Retinal pigment epithelial cell (primary cell): ENCODE results near the gene SEC14L5.

ENCODE experiments used
- DNase-seq: peaks from one replicate; pipeline ENCODE4 v3.0.0-alpha.2; 2010; ENCODE audit warnings: low read depth
- H3K4me3 ChIP-seq: 2 replicates; pipeline ENCODE4 v1.5.1; 2011; ENCODE audit warnings: mild to moderate bottlenecking, low read length, control low read depth, moderate library complexity
- TF ChIP-seq, protein P1 (sequence below): conservative IDR thresholded peaks from 2 replicates; pipeline ENCODE4 v1.5.1; 2011; ENCODE audit warnings: low read depth, low read length, control low read depth, inconsistent platforms

Gene SEC14L5

DNA sequence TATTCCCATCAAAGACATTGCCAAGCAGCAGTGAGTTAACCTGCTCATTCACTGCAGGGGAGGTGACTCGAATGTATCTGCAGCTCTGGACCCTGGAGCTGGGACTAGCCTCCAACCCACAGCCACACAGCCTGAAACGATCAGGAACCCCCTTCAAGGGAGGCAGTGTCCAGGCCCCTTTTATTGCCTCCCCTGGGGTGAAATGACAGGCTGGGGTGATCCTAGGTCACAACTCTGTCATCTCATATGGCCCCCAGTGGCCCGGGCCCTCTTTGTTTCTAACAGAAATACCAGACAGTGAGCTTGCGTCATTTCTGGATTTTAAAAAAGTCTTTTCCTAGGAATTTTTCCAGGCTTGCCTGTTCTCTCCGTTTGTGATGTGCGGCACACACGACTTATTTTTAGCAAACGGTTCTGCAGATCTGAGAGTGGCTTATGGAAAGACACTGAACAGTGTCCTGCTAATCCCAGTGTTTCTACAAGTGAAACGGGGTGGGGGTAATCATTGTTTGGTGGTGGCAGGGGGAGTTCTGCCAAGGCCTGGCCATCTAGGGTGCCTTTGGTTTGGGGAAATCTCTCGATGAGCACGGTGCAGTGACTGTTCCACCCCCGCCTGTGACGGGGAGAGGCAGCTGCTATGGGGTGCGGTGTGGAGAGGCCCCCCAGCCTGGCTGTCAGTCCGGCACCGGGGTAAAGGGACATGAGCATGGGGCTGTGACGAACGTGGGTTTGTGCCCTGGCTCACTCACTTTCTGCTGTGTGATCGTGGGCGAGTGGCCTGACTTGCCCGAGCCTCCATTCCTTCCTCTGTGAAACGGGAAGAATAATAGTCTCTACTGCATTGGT is 48.4 kb downstream of the SEC14L5 start:
- DNase-seq: no peak
- H3K4me3 ChIP-seq: no peak overlapping the region
- TF ChIP-seq, protein P1, sequence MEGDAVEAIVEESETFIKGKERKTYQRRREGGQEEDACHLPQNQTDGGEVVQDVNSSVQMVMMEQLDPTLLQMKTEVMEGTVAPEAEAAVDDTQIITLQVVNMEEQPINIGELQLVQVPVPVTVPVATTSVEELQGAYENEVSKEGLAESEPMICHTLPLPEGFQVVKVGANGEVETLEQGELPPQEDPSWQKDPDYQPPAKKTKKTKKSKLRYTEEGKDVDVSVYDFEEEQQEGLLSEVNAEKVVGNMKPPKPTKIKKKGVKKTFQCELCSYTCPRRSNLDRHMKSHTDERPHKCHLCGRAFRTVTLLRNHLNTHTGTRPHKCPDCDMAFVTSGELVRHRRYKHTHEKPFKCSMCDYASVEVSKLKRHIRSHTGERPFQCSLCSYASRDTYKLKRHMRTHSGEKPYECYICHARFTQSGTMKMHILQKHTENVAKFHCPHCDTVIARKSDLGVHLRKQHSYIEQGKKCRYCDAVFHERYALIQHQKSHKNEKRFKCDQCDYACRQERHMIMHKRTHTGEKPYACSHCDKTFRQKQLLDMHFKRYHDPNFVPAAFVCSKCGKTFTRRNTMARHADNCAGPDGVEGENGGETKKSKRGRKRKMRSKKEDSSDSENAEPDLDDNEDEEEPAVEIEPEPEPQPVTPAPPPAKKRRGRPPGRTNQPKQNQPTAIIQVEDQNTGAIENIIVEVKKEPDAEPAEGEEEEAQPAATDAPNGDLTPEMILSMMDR: no peak

DNA sequence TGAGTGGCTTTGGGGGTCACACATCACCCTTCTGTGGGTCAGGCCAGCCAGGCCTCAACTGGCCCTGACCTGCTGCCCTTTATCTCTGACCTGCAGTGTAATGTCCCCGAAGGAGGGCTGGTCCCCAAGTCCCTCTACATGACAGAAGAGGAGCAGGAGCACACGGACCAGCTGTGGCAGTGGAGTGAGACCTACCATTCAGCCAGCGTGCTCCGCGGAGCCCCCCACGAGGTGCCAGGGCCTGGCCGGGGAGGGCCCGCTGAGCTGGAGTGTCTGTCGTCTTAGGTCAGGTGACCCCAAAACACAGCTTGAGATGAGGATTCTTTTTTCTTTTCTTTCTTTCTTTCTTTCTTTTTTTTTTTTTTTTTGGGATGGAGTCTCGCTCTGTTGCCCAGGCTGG is 49.1 kb downstream of the SEC14L5 start:
- TF ChIP-seq, protein P1: no peak
- no peak for DNase-seq
- H3K4me3 ChIP-seq: no peak overlapping the region

DNA sequence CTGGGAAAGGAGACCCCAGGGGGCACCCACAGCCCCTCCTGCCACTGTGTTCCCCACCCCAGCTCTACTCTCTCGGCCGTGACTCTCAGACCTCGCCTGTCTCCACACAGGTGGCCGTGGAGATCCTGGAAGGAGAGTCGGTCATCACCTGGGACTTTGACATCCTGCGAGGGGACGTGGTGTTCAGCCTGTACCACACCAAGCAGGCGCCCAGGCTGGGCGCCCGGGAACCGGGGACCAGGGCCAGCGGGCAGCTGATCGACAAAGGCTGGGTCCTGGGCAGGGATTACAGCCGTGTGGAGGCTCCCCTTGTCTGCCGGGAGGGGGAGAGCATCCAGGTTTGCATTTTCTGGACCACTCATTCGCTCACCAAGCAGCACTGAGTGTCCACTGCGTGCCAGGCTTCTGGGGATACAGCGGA is 50.2 kb downstream of the SEC14L5 start:
- no peak overlapping the region for H3K4me3 ChIP-seq
- TF ChIP-seq, protein P1: no peak
- DNase-seq: no peak

DNA sequence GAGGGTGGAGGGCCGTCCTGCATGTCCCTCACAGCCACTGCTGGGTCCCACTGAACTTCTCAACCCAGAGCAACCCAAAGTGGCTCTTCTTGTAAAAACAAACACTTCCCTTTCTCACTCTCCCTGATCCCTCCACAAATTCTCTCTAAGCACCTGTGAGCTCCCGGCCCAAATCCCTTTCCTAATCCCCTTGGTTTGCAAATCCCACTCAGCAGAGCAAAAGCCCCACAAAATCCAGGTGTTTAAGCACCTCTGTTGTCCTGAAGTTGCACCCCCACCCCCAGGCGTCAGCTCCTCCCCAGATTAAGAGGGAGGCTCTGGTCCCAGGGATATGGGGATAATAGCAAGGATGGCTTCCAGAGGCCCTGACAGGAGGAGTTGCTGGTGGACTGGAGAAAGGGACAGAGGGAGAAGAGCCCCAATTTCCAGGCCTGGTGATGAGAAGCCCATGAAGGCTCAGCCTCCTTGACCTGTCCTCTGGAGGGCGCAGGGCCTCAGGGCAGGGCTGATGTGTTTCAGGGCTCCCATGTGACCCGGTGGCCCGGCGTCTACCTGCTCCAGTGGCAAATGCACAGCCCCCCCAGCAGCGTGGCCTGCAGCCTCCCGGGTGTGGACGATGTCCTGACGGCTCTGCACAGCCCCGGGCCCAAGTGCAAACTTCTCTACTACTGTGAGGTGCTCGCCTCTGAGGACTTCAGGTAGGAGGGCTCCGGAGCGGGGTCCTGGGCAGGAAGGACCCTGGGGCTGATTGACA is 52.6 kb downstream of the SEC14L5 start:
- no peak overlapping the region for H3K4me3 ChIP-seq
- no peak for DNase-seq
- TF ChIP-seq, protein P1: peak; percentile 4

DNA sequence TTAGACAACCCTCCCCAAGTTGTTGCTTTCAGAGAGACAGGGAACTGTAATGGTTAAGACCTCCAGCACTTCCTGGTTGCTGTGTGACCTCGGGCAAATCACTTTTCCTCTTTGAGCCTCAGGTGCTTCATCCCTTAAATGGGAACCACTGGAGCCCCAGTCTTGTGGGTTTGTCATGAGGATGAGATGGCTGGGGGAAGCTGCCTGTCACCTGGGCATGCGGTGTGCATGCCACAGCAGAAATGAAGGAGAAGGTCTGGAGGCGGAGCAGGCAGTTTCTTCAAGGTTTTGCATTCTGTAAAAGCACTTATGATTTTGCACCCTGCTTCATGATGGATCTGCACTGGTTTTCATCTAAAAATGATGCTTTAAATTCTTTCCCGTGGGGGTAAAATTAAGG is 53.5 kb downstream of the SEC14L5 start:
- TF ChIP-seq, protein P1: no peak
- no peak overlapping the region for H3K4me3 ChIP-seq
- no peak for DNase-seq

DNA sequence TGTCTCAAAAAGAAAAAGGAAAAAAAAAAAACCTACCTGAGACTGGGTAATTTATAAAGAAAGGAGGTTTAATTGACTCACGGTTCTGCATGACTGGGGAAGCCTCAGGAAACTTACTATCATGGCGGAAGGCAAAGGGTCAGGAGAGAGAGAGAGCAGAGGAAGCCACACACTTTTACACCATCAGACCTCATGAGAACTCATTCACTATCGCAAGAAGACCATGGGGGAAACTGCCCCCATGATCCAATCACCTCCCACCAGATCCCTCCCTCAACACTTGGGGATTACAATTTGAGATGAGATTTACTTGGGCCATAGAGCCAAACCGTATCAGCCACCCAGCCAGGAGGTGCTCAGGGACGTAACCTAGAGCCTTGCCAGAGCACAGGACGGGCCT is 54.8 kb downstream of the SEC14L5 start:
- TF ChIP-seq, protein P1: no peak
- no peak for DNase-seq
- H3K4me3 ChIP-seq: no peak overlapping the region
